Parathyroid adenoma (tissue), 2 donors: ENCODE data around the gene CD37.
"Not testable (repeated sequence)": the region's sequence is repeated elsewhere in the genome, so short reads cannot be mapped to it uniquely, and the experiment has no call there.

Source experiments
- H2AFZ ChIP-seq: fragments of 300-600 bp; sonication (generic); one replicate; pipeline ENCODE4 v1.7.0; 2017; ENCODE audit warnings: antibody characterized with exemption, mild to moderate bottlenecking
- H3K27ac ChIP-seq: fragments of 300-600 bp; sonication (generic); one replicate; pipeline ENCODE4 v1.7.0; 2017
- H3K27me3 ChIP-seq: fragments of 300-600 bp; sonication (generic); one replicate; pipeline ENCODE4 v1.7.0; 2017; ENCODE audit warnings: low read length; ENCODE audit not compliant: control insufficient read depth, insufficient read depth
- H3K36me3 ChIP-seq: fragments of 300-600 bp; sonication (generic); one replicate; pipeline ENCODE4 v1.7.0; 2017; ENCODE audit warnings: low read length; ENCODE audit not compliant: control insufficient read depth, insufficient read depth
- H3K4me1 ChIP-seq: fragments of 300-600 bp; sonication (generic); one replicate; pipeline ENCODE4 v1.7.0; 2017; ENCODE audit warnings: control low read depth
- H3K4me2 ChIP-seq: fragments of 300-600 bp; sonication (generic); one replicate; pipeline ENCODE4 v1.7.0; 2017; ENCODE audit warnings: low read length
- H3K4me3 ChIP-seq: fragments of 300-600 bp; sonication (generic); one replicate; pipeline ENCODE4 v1.7.0; 2017; ENCODE audit warnings: low read depth, low read length
- H3K79me2 ChIP-seq: fragments of 300-600 bp; sonication (generic); one replicate; pipeline ENCODE4 v1.7.0; 2017; ENCODE audit warnings: control low read depth
- H3K9ac ChIP-seq: fragments of 300-600 bp; sonication (generic); one replicate; pipeline ENCODE4 v1.7.0; 2017; ENCODE audit warnings: mild to moderate bottlenecking
- H3K9me3 ChIP-seq: fragments of 300-600 bp; sonication (generic); one replicate; pipeline ENCODE4 v1.7.0; 2017; ENCODE audit warnings: low read length; ENCODE audit not compliant: control insufficient read depth
- TF ChIP-seq, protein P1 (sequence below): fragments of 300-600 bp; sonication (generic); IDR thresholded peaks from one replicate; pipeline ENCODE4 v1.7.0; 2017; ENCODE audit warnings: antibody characterized with exemption, mild to moderate bottlenecking
- donor health status: primary hyperparathyroidism.

Gene CD37, protein sequence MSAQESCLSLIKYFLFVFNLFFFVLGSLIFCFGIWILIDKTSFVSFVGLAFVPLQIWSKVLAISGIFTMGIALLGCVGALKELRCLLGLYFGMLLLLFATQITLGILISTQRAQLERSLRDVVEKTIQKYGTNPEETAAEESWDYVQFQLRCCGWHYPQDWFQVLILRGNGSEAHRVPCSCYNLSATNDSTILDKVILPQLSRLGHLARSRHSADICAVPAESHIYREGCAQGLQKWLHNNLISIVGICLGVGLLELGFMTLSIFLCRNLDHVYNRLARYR

DNA sequence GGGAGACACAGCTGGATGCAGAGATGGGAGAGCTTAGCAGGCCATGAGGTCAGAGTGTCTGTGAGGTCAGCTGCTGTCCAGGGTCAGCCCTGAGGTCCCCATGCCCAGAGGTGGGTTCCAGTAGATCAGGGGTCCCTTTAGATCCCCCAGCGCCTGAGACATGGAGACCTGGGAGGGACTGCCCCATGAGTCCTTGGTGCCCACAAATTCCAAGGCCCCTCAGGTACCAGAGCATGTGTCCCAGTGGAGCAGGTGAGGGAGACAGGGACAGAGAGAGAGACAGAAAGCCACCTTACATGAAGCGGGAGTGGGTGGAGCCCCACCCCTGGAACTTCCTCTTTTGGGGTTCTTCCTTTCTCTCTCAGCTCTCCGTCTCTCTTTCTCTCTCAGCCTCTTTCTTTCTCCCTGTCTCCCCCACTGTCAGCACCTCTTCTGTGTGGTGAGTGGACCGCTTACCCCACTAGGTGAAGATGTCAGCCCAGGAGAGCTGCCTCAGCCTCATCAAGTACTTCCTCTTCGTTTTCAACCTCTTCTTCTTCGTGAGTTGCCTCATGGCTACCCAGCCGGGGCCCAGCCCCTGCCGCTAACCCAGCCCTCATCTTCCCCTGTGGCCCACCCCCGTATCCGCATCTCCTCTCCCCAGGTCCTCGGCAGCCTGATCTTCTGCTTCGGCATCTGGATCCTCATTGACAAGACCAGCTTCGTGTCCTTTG is at the start of gene CD37:
TSS of gene CD37 (plus strand) at position 336 of the 713 bp plus-strand sequence. CDS start at position 471, 135 bp downstream.
- TF ChIP-seq, protein P1, sequence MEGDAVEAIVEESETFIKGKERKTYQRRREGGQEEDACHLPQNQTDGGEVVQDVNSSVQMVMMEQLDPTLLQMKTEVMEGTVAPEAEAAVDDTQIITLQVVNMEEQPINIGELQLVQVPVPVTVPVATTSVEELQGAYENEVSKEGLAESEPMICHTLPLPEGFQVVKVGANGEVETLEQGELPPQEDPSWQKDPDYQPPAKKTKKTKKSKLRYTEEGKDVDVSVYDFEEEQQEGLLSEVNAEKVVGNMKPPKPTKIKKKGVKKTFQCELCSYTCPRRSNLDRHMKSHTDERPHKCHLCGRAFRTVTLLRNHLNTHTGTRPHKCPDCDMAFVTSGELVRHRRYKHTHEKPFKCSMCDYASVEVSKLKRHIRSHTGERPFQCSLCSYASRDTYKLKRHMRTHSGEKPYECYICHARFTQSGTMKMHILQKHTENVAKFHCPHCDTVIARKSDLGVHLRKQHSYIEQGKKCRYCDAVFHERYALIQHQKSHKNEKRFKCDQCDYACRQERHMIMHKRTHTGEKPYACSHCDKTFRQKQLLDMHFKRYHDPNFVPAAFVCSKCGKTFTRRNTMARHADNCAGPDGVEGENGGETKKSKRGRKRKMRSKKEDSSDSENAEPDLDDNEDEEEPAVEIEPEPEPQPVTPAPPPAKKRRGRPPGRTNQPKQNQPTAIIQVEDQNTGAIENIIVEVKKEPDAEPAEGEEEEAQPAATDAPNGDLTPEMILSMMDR = no peak
- Histone ChIP-seq H3K4me1 (peaks cover 6% of the 10 kb centered on the region), H3K79me2 (no peaks in the 10 kb centered on the region), H3K27ac (no peak within 1 kb of the TSS), H3K36me3 (no peaks in the 10 kb centered on the region), H2AFZ (no peak within 1 kb of the TSS), H3K9me3 (no peaks in the 10 kb centered on the region), H3K9ac (no peak within 1 kb of the TSS), H3K4me2 (no peak within 1 kb of the TSS), H3K27me3 (no peaks in the 10 kb centered on the region), H3K4me3 (no peak within 1 kb of the TSS)

DNA sequence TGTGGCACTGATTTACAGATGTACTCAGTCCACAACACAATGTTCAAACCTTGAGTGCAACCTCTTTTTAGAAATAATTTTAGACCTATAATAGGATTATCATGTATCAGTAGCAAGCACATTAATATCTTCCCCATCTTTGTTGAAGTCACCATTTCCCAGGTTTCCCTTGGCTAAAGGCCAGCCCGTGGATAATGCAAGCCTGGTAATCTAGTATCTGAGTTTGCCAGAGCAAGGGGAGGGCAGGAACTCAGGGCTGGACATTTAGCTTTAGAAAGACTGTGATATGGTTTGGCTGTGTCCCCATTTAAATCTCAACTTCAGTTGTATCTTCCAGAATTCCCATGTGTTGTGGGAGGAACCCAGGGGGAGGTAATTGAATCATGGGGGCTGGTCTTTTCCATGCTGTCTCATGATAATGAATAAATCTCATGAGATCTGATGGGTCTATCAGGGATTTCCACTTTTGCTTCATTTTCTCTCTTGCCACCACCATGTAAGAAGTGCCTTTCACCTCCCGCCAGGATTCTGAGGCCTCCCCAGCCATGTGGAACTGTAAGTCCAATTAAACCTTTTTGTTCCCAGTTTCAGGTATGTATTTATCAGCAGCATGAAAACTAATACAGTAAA is 48.0 kb upstream of the CD37 start:
- no peaks in the 10 kb centered on the region for H3K4me1 ChIP-seq
- no peaks in the 10 kb centered on the region for H3K27me3 ChIP-seq
- no peaks in the 10 kb centered on the region for H3K79me2 ChIP-seq
- H3K4me3 ChIP-seq = no peak overlapping the region
- H3K27ac ChIP-seq = no peak overlapping the region
- H3K36me3 ChIP-seq = no peaks in the 10 kb centered on the region
- H3K9ac ChIP-seq = no peak overlapping the region
- H2AFZ ChIP-seq = no peak overlapping the region
- TF ChIP-seq, protein P1 = no peak
- no peaks in the 10 kb centered on the region for H3K9me3 ChIP-seq
- no peak overlapping the region for H3K4me2 ChIP-seq

DNA sequence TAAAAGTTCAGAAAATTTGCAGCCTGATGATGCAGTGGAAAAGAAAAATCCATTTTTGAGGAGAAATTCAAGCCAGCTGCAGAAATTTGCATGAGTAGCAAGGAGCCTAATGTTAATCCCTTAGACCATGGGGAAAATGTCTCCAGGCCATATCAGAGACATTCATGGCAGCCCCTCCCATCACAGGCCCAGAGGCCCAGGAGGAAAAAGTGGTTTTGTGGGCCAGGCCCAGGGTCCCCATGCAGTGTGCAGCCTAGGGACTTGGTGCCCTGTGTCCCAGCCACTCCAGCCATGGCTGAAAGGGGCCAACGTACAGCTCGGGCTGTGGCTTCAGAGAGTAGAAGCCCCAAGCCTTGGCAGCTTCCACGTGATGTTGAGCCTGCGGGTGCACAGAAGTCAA is 47.0 kb upstream of the CD37 start:
- not testable (repeated sequence) for H3K27me3 ChIP-seq, H2AFZ ChIP-seq, H3K4me2 ChIP-seq, H3K36me3 ChIP-seq, H3K27ac ChIP-seq, H3K79me2 ChIP-seq, H3K9ac ChIP-seq, H3K4me3 ChIP-seq, H3K9me3 ChIP-seq, H3K4me1 ChIP-seq

DNA sequence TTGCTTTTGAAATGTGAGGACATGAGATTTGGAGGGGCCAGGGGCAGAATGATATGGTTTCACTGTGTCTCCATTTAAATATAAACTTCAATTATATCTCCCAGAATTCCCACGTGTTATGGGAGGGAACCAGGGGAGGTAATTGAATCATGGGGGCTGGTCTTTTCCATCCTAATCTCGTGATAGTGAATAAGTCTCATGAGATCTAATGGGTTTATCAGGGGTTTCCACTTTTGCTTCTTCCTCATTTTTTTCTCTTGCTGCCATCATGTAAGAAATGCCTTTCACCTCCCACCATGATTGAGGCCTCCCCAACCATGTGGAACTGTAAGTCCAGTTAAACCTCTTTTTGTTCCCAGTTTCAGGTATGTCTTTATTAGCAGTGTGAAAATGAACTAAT is 45.9 kb upstream of the CD37 start:
- H3K27me3 ChIP-seq, H3K27ac ChIP-seq, H2AFZ ChIP-seq, H3K9ac ChIP-seq, H3K79me2 ChIP-seq, H3K4me2 ChIP-seq, H3K4me3 ChIP-seq, H3K9me3 ChIP-seq, H3K36me3 ChIP-seq, H3K4me1 ChIP-seq: not testable (repeated sequence)

DNA sequence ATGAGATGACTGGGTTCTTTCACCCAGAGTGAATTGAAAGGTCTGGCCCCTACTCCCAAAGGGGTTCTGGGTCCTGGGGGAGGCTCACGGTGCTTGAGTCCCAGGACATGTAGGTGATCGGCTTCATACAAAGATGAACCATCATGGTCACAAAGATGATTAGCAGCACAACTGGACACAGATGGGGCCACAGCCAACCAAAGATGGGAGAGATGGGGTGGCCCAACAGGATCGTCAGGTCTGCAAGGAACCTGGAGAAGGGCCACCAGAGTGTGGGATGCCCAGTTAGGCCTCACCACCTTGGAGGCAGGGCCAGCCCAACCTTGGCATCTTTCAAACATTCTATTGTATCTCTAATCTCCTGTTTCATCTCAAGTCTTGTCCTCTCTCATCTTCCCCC is 44.7 kb upstream of the CD37 start:
- no peak overlapping the region for H2AFZ ChIP-seq
- no peak overlapping the region for H3K4me2 ChIP-seq
- no peak overlapping the region for H3K27ac ChIP-seq
- no peaks in the 10 kb centered on the region for H3K4me1 ChIP-seq
- no peak overlapping the region for H3K4me3 ChIP-seq
- no peak overlapping the region for H3K9ac ChIP-seq
- no peaks in the 10 kb centered on the region for H3K9me3 ChIP-seq
- H3K27me3 ChIP-seq = no peaks in the 10 kb centered on the region
- no peaks in the 10 kb centered on the region for H3K36me3 ChIP-seq
- TF ChIP-seq, protein P1 = no peak
- H3K79me2 ChIP-seq = no peaks in the 10 kb centered on the region
